GM12872 (cell line): ENCODE measurements around the gene KBTBD4.

Experiments
- CTCF ChIP-seq: IDR thresholded peaks from 3 replicates; pipeline ENCODE4 v1.5.1; 2011; ENCODE audit warnings: low read depth, mild to moderate bottlenecking, low read length, moderate library complexity; ENCODE audit not compliant: insufficient read depth

Gene KBTBD4

GRCh38 chr11:47534704-47535251 lies 44.0 kb downstream of the KBTBD4 start:
- no peak for TF ChIP-seq CTCF

- no peak for TF ChIP-seq CTCF
Measured at GRCh38 chr11:47533690-47534151, 45.0 kb downstream of the KBTBD4 start.

GRCh38 chr11:47532597-47533213 lies 46.1 kb downstream of the KBTBD4 start:
- no peak for TF ChIP-seq CTCF

GRCh38 chr11:47531666-47532065 lies 47.1 kb downstream of the KBTBD4 start:
- TF ChIP-seq CTCF, result no peak

- no peak for TF ChIP-seq CTCF
Measured at GRCh38 chr11:47529951-47530350, 48.8 kb downstream of the KBTBD4 start.

GRCh38 chr11:47527186-47527585 lies 51.6 kb downstream of the KBTBD4 start:
- no peak for TF ChIP-seq CTCF

- TF ChIP-seq CTCF, result no peak
Measured at GRCh38 chr11:47524291-47524874, 54.4 kb downstream of the KBTBD4 start.
